ENCODE measurements around the gene OR51B5. TPM values are rescaled to one million over a fixed set of nuclear protein-coding genes. Genes with fewer than 3 reads are reported as not detected.

The OR51B5 gene
- total and polyA plus RNA-seq, 4 donors = 0.17 to 0.23 TPM; not detected in 2

- no peak for DNase-seq (ENCODE audit: low spot score)
Measured at GRCh38 chr11:5300251-5300650, 43.1 kb downstream of the OR51B5 start.

DNA sequence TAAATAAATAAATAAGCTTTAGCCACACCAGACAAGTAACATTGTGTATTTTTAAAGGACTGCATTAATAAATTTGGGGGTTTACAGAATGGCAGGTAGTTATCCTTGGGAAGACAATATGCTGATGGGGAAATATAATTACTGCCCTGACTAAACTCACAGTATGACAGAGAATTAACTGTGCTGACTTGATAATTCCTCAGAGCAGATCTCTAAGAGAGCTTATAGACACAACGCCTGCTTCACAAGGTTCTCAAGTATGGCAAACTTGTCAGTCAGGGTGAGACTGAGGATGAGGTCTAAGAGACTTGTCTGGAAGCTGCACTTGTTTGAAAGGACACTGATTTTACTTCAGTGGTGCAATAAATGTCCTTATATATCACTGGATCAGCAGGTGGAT lies 44.9 kb downstream of the OR51B5 start:
- 5% methylated on average over 1 of the region's 1 CpG for WGBS
- no peak overlapping the region for H3K9ac ChIP-seq (ENCODE audit: low read depth in 1 of 2, low read length in 2 of 2)
- TF ChIP-seq YY1 (IDR thresholded peaks at IDR 0.05) (no peak), HNF4A (conservative IDR thresholded peaks at IDR 0.05) (no peak), ZBTB33 (IDR thresholded peaks at IDR 0.05) (no peak), GABPA (IDR thresholded peaks at IDR 0.05 in 1 of 2, conservative IDR thresholded peaks at IDR 0.05 in 1 of 2) (no peak), EGR1 (IDR thresholded peaks at IDR 0.05; ENCODE audit: low read depth in 2 of 2) (no peak), NR2F2 (IDR thresholded peaks at IDR 0.05) (no peak), JUND (IDR thresholded peaks at IDR 0.05) (no peak), RAD21 (IDR thresholded peaks at IDR 0.05) (no peak), REST (IDR thresholded peaks at IDR 0.05) (no peak), RXRA (IDR thresholded peaks at IDR 0.05) (no peak), MAX (IDR thresholded peaks at IDR 0.05) (no peak), SP1 (IDR thresholded peaks at IDR 0.05) (no peak), HNF4G (IDR thresholded peaks at IDR 0.05) (no peak)

More at GRCh38 chr11:5300251-5300650, 43.1 kb downstream of the OR51B5 start:
- 54% methylated on average over 3 of the region's 3 CpGs for WGBS
- Histone ChIP-seq H3K27me3 (ENCODE audit: control insufficient read depth in 4 of 4, insufficient read depth in 4 of 4, low read length in 3 of 4) (no peaks in the 10 kb centered on the region), H3K27ac (ENCODE audit: low read depth in 1 of 2, low read length in 2 of 2) (no peak overlapping the region), H3K4me3 (ENCODE audit: low read depth in 1 of 3, low read length in 3 of 3) (no peak overlapping the region), H3K4me1 (ENCODE audit: control insufficient read depth in 4 of 4, insufficient read depth in 4 of 4, low read length in 3 of 4) (no peaks in the 10 kb centered on the region), H3K9me3 (ENCODE audit: control insufficient read depth in 4 of 4, low read length in 3 of 4) (no peaks in the 10 kb centered on the region), H3K9ac (ENCODE audit: low read depth in 1 of 2, low read length in 2 of 2) (no peak overlapping the region), H3K36me3 (ENCODE audit: control insufficient read depth in 4 of 4, insufficient read depth in 3 of 4, low read depth in 1 of 4, low read length in 3 of 4) (no peaks in the 10 kb centered on the region)
- TF ChIP-seq YY1 (IDR thresholded peaks at IDR 0.05) (no peak), REST (IDR thresholded peaks at IDR 0.05) (no peak), FOXA2 (IDR thresholded peaks at IDR 0.05) (no peak), HNF4G (IDR thresholded peaks at IDR 0.05) (no peak), FOXA1 (IDR thresholded peaks at IDR 0.05) (no peak), ZBTB33 (IDR thresholded peaks at IDR 0.05) (no peak)

More for the DNA sequence above, 44.9 kb downstream of the OR51B5 start:
- no peak overlapping the region for H3K4me3 ChIP-seq (ENCODE audit: low read depth in 1 of 3, low read length in 3 of 3)
- no peaks in the 10 kb centered on the region for H3K27me3 ChIP-seq (ENCODE audit: control insufficient read depth in 4 of 4, insufficient read depth in 4 of 4, low read length in 3 of 4)
- no peaks in the 10 kb centered on the region for H3K4me1 ChIP-seq (ENCODE audit: control insufficient read depth in 4 of 4, insufficient read depth in 4 of 4, low read length in 3 of 4)
- no peak overlapping the region for H3K27ac ChIP-seq (ENCODE audit: low read depth in 1 of 2, low read length in 2 of 2)
- H3K9me3 ChIP-seq (ENCODE audit: control insufficient read depth in 4 of 4, low read length in 3 of 4) = no peaks in the 10 kb centered on the region
- no peak for DNase-seq (ENCODE audit: low spot score)
- H3K36me3 ChIP-seq (ENCODE audit: control insufficient read depth in 4 of 4, insufficient read depth in 3 of 4, low read depth in 1 of 4, low read length in 3 of 4) = no peaks in the 10 kb centered on the region
